Measurements from ENCODE around the gene SMIM1.
A peak's percentile ranks its signal among the peaks of the same experiment; 100 is the strongest.

The SMIM1 gene, protein sequence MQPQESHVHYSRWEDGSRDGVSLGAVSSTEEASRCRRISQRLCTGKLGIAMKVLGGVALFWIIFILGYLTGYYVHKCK

DNA sequence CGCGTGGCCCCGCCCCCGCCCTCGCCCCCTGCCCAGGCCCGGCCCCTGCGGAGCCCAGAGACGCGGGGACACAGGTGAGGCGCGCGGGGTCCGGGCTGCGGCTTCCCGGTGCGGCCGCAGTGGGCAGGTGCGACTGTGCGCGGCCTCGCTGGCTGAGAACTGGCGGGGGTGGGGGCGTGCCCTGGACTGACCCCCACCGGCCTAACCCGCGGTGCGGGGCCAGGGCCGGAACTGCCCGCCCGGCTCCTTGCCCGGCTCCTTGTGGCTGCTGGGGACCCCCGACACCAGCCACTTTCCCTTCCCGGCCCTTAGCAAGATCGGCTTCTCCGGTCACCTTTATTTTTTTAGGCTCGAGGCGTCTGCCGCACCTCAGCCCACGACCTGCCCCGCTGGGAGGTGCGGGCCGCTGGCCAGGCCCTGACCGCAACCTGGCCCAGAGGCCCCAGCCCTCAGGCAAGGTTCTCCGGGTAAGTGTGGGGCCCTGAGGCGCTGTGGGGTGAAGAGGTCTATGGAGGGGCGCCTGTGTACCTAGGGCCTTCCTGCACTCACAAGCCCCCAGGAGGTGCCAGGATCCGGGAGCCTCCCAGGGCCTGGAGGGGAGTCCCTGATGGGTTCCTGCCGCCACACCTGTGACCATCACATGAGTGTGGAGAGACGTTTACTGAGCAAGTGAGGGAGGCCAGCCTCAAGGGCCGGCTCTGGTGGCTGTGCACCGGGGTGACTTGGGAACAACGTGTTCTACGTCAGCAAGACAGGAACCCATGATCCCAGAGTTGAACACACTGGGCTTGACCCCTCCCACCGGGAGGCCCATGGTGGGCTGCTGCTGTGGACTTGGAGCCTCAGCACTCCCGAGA, at the start of gene SMIM1:
SMIM1 (plus strand) TSS at position 35 of the 857 bp plus-strand sequence. CDS start 2,625 bp downstream, outside the sequence.
- DNase-seq (ENCODE audit: extremely low read depth in 1 of 2, low read depth in 1 of 2), result no peak

DNA sequence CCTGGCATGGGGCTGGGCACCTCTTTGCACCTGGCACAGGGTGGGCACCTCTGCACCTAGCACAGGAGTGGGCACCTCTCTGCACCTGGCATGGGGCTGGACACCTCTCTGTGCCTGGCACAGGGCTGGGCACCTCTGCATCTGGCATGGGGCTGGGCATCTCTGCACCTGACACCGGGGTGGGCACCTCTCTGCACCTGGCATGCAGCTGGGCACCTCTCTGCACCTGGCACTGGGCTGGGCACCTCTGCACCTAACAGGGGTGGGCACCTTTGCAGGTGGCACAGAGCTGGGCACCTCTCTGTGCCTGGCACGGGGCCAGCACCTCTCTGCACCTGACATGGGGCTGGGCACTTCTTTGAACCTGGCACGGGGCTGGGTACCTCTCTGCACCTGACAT, 49.7 kb upstream of the SMIM1 start:
- DNase-seq (ENCODE audit: extremely low read depth in 1 of 2, low read depth in 1 of 2), result no peak

DNA sequence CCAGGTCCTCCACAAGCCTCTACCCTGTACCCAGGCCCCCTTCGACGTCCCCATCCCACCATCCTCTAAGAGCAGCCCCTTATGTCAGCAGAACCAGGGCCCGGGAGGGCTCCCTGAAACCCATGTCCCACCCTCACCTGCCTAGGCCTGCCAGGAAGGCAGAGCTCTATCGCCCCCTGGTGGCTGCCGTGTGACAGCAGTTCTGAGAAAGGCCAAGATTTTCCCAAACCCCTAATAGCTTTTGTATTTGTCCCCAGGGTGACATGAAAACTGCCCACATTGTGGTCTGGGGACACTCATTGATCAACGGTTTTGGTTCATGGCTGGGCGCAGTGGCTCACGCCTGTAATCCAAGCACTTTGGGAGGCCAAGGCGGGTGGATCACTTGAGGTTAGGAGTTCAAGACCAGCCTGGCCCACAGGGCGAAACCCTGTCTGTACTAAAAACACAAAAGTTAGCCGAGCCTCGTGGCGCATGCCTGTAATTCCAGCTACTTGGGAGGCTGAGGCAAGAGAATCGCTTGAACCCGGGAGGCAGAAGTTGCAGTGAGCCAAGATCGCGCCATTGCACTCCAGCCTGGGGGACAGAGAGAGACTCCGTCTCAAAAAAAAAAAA, 48.0 kb upstream of the SMIM1 start:
- peak; percentile 29 to 76 for DNase-seq (ENCODE audit: extremely low read depth in 1 of 2, low read depth in 1 of 2)

DNA sequence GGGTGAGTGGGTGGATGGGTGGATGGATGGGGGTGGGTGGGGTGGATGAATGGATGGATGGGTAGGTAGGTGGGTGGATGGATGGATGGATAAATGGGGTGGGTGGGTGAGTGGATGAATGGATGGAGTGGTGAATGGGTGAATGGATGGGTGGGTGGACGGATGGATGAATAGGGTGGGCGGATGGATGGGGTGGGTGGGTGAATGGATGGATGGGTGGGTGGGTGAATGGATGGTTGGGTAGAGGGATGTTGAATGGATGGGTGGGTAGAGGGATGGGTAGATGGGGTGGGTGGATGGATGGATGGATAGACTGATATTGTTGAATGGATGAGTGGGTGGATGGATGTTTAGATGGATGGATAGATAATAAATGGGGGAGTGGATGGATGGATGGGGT, 47.2 kb upstream of the SMIM1 start:
- DNase-seq (ENCODE audit: extremely low read depth in 1 of 2, low read depth in 1 of 2), result no peak

DNA sequence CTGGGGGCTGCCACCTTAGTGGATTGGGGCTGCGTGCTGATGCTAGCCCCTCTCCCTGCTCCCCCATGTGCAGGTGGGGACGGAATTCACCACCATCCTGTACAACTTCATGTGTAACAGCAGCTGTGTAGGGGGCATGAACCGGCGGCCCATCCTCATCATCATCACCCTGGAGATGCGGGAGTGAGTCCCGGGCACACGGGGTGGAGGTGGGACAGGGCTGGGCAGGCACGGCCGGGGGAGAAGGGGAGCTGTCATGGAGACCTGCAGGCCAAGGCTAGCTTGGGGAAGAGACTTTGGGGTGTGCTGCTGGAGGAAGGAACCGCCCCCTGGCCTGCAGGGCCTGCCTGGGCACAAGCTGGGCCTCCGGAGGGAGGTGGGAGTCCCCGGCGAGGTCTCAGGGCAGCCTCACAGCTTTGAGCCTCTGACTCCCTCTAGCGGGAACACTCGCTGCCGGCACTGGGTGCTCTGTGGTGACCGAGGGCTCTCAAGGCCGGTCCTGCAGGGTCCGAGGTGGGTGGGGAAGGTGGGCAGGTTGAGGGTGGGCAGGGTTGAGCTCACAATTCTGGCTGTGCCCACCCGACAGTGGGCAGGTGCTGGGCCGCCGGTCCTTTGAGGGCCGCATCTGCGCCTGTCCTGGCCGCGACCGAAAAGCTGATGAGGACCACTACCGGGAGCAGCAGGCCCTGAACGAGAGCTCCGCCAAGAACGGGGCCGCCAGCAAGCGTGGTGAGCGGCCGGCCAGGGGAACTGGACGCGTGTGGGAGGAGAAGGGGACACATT, 45.3 kb upstream of the SMIM1 start:
- DNase-seq (ENCODE audit: extremely low read depth in 1 of 2, low read depth in 1 of 2), result no peak

DNA sequence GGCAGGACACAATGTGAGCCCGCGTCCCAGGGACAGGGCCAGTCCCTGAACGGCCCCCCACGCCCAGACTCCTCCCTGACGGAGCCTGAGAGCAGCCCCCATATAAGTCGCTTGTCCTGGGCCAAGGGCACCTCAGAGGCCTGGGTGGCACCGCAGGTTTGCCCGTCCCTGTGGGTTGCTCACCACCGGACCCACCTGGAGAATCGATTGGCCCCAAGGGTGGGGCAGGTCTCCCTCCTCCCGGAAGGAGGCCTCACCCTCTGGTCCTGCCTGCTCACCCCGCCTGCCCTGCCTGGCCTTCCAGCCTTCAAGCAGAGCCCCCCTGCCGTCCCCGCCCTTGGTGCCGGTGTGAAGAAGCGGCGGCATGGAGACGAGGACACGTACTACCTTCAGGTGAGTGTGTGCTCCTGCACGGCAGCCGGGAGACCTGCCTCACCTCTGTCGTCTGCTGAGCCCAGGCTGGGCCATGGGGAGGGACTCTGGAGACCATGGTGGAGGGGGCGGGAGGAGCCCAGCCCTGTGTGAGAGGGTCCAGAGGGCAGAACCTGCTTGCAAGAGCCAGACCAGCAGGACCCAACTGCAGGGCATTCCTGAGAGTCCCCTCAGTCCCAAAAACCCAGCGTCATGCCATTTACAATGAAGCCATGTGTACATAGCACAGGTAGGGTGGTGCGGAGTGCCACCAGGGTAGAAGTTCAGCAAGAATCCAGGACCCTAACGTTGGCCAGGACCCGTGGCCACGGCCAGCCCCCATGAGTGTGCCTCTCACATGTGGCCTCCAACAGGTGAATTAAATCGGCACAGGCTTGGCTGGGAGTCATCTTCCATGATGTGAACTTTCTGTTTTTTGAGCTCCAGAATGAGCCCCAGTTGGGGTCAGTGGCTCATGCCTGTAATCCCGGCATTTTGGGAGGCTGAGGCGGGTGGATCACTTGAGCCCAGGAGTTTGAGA, 44.4 kb upstream of the SMIM1 start:
- no peak for DNase-seq (ENCODE audit: extremely low read depth in 1 of 2, low read depth in 1 of 2)

DNA sequence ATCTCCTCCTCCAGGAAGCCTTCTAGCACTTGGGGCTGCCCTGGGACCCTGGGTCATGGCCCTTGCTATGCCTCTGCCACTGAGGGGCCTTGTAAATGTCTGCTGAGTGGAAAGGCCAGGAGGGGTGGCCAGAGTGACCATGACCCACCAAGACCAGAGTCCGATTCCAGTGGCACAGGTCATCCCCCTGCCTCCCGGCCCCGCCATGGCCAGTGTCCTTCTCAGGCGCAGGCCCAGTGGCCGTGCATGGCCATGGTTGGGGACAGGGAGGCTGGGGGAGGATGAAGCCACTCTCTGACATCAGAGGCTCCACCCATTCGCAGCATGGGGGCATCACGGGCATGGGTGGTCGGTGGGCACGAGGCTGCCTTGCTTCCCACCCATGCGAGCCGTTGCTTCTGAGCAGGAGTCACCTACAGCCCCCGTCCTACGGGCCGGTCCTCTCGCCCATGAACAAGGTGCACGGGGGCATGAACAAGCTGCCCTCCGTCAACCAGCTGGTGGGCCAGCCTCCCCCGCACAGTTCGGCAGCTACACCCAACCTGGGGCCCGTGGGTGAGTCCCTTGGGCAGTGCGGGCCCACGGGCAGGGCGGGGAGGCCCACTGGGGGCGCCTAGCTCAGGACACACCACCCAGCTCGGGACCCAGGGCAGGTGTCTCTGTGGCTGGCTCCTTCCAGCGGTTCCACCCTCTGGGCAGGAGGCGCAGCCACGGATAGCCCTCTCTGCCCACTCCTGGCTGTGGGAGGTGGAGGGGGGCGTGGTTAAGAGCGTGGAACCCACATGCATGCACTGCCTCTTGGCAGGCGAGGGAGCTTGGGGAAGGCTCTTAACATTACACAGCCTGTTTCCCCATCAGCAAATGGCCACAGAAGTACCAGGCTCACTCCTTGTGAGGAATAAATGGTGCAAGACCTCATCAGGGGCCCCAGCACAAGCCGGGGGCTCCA, 42.7 kb upstream of the SMIM1 start:
- DNase-seq (ENCODE audit: extremely low read depth in 1 of 2, low read depth in 1 of 2), result no peak

DNA sequence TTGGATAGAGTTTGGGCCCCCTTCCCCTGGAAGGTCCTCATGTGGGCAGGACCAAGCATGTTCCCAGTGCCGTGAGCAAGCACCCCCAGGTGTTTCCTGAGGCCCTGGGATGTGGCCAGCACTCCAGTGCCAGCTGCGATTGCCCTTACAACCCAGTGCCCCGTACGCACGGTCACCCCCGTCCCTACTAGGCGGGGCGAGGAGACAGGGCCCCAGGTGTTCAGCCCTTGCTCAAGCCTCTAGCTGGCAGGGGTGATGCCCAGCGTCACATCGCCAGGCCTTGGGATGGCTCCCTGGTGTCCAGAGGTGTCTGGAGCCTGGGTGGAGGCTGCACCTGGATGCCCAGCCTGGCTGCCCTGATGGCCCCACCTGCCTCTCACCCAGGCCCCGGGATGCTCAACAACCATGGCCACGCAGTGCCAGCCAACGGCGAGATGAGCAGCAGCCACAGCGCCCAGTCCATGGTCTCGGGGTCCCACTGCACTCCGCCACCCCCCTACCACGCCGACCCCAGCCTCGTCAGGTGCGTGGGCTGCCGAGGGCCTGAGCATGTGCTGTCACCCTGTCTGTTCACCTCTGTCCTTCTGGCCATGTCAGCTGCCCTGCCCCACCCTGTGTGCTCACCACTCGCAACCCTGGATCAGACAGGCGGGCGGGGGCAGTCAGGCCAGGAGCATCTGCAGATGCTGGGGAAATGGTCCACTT, 41.9 kb upstream of the SMIM1 start:
- DNase-seq (ENCODE audit: extremely low read depth in 1 of 2, low read depth in 1 of 2), result no peak

DNA sequence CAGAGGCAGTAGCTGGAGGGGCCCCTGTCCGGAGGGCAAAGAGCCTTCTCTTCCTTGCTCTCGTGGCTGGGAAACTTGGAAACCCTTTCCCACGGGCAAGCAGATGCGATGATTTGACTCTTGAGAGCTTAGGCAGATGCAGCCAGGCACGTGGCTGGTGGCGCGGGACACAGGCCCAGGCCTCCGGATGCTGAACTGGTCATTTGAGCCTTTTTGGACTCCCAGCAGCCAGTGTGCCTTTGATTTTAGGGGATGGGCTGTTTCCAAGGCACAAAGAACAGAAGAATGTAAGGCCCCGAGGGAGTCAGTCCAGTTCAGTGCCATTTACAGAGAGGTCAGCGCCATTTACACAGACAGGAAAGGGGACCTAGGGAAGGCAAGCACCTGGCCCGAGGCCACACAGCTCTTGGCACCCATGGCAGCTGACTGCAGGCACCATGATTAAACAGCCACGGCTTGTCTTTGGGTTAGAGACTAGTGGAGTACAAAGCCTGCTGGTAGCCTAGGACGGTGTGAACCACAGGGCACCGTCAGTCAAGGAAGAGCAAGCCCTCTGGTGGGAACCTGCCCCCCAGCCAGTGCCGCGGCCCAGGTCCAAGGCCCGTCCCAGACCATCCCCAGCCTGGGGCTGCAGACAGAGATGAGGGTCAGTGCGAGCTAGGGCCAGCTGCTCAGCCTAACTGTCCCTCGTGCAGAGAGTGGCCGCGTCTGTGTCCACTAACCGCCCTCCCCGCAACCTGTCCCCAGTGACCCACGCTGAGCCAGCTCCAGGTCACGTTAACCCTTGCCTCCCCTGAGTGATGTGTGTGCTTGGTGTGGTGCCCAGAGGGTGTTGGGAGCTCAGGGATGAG, 40.7 kb upstream of the SMIM1 start:
- DNase-seq (ENCODE audit: extremely low read depth in 1 of 2, low read depth in 1 of 2), result no peak

DNA sequence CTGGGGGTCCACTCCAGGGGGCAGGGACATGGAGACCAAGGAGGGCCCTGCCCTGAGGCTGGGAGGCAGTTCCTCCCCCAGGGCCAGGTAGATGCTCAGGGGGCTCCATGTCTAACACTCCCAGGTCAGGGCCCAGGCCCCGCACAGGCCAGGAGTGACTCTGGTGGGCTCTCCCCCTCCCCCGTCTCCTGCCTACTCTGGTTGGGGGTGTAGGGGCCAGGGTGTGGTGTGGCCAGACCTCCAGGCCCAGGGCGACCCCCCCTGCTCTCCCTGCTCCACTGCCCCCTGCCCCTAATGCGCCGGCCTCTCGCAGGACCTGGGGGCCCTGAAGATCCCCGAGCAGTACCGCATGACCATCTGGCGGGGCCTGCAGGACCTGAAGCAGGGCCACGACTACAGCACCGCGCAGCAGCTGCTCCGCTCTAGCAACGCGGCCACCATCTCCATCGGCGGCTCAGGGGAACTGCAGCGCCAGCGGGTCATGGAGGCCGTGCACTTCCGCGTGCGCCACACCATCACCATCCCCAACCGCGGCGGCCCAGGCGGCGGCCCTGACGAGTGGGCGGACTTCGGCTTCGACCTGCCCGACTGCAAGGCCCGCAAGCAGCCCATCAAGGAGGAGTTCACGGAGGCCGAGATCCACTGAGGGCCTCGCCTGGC, 40.0 kb upstream of the SMIM1 start:
- no peak for DNase-seq (ENCODE audit: extremely low read depth in 1 of 2, low read depth in 1 of 2)

DNA sequence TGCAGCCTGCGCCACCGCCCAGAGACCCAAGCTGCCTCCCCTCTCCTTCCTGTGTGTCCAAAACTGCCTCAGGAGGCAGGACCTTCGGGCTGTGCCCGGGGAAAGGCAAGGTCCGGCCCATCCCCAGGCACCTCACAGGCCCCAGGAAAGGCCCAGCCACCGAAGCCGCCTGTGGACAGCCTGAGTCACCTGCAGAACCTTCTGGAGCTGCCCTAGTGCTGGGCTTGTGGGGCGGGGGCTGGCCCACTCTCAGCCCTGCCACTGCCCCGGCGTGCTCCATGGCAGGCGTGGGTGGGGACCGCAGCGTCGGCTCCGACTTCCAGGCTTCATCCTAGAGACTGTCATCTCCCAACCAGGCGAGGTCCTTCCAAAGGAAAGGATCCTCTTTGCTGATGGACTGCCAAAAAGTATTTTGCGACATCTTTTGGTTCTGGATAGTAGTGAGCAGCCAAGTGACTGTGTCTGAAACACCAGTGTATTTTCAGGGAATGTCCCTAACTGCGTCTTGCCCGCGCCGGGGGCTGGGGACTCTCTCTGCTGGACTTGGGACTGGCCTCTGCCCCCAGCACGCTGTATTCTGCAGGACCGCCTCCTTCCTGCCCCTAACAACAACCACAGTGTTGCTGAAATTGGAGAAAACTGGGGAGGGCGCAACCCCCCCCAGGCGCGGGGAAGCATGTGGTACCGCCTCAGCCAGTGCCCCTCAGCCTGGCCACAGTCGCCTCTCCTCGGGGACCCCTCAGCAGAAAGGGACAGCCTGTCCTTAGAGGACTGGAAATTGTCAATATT, 39.3 kb upstream of the SMIM1 start:
- no peak for DNase-seq (ENCODE audit: extremely low read depth in 1 of 2, low read depth in 1 of 2)

DNA sequence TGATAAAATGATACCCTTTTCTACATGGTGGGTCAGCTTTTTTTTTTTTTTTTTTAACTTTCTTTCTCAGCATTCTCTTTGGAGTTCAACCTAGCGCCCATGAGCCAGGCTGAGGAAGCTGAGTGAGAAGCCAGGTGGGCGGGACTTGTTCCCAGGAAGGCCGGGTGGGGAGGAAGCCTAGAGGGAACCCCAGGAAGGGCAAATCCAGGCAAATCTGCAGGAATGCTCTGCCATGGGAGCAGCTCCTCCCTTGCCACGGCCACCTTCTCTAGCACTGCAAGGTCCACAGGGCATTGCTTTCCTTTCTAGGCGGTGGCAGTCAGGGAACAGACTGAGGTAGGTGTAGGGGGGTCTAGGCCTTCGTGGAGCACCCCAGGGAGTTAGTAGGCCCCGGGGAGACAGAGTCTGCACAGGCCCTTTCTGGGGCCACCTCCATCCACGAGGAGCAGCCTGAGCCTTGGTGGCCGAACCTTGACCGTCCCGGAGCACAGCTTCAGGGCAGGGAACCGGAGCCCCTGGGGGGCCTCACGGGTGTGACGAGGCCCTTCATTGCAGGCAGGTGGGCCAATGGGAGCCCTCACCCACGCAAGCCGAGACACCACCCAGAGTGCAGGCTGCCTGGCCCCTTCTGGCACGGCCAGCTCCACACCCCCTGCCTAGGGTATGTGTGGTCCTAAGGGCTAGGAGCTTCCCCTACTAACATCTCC, 38.5 kb upstream of the SMIM1 start:
- no peak for DNase-seq (ENCODE audit: extremely low read depth in 1 of 2, low read depth in 1 of 2)

DNA sequence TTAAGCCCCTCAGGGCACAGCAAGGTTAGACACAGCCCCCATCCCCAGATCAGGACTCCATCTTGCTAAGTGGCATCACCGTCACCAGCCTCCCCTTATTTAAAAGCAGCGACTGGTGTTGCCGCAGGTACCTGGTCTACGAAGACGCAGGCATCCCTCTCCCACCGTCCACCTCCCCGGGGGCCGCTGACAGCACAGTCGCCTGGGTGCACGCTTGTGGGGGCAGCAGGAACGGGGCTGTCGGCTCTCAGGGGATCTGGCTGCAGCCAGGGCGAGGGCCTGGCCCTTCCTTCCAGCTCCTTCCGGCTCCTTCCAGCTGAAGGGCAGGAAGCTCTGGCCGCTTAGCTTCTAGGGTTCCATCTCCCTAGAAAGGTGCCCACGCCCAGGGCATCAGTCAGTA, 37.9 kb upstream of the SMIM1 start:
- DNase-seq (ENCODE audit: extremely low read depth in 1 of 2, low read depth in 1 of 2), result no peak

DNA sequence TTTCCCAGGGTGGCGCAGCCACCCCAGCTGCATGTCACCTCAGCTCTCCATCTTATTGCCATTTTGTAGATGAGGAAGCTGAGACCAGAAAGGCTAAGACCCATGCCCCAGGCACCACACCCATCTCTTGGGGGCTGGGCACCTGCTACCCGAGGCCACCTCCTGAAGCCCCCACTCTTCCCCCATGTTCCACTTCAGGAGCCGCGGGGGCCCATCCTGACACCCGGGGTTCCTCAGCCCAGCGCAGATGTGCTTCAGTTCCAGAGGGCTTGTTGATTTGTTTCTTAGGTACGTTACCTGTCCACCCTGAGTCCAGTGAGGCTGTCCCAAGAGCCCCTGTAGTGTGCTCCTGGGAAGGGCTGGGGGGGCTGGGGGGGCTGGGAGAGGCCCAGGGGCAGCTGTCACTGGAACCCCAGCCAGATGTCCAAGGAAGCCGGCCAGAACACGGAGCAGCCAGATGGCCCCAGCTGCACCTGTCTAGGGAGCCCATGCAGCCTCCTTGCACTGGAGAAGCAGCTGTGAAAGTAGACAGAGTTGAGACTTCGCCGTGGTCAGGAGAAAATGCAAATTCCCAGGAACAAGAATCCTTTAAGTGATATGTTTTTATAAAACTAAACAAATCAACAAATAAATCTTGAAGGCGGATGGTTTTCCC, 37.4 kb upstream of the SMIM1 start:
- DNase-seq (ENCODE audit: extremely low read depth in 1 of 2, low read depth in 1 of 2), result no peak

DNA sequence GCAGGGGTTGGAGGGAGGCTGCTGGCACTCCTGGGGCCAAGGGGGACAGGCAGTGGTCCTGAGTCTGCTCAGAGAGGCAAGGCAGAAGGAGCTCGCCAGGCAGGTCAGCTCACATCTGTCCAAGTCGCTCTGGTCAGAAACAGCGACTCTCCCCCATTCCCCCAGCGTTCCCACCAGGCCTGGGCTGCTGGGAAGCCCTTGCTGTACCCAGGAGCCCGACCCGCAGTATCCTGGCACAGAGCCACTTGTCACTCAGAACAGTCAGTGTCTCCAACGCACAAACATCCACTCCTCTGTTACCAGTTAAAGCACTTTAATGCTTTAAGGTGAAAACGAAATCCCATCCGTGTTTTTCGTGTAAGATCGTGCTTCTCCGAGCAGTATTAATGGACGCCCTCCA, 36.9 kb upstream of the SMIM1 start:
- DNase-seq (ENCODE audit: extremely low read depth in 1 of 2, low read depth in 1 of 2), result no peak

Measured in activated CD8-positive, alpha-beta memory T cell treated with anti-CD3 and anti-CD28 coated beads for 1 hour (primary cell).